ENCODE measurements around the gene RAB3B. TPM values are rescaled to one million over a fixed set of nuclear protein-coding genes. Genes with fewer than 3 reads are reported as not detected.

RAB3B gene, protein sequence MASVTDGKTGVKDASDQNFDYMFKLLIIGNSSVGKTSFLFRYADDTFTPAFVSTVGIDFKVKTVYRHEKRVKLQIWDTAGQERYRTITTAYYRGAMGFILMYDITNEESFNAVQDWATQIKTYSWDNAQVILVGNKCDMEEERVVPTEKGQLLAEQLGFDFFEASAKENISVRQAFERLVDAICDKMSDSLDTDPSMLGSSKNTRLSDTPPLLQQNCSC
- 8.3 and 85.0 TPM in 2 replicates for total RNA-seq

DNA sequence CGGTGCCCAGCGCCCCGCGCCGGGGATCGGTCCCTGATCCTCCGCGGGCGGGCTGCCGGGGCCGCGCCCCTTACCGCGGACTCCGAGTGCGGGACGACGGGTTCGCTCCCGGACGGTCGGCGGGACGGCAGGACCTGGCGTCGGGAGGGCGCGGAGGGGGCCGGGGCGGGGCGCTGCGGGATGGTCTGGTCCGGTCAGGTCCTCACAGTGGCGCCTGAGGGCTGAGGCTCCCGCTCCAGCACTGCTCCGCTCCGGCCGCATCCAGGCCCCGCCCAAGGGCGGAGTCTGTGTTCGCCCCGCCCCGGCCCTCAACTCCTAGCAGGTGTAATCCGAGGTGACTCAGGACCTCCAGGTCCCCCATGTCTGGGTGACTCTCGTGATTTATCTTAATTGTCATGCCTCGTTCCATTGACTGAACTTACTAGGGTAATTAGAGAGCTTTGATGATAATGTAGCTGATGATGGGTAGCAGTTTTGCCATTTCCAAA is at the start of gene RAB3B:
RAB3B (minus strand) TSS at position 223 of the 488 bp plus-strand sequence. CDS start 13,583 bp downstream, outside the sequence.

DNA sequence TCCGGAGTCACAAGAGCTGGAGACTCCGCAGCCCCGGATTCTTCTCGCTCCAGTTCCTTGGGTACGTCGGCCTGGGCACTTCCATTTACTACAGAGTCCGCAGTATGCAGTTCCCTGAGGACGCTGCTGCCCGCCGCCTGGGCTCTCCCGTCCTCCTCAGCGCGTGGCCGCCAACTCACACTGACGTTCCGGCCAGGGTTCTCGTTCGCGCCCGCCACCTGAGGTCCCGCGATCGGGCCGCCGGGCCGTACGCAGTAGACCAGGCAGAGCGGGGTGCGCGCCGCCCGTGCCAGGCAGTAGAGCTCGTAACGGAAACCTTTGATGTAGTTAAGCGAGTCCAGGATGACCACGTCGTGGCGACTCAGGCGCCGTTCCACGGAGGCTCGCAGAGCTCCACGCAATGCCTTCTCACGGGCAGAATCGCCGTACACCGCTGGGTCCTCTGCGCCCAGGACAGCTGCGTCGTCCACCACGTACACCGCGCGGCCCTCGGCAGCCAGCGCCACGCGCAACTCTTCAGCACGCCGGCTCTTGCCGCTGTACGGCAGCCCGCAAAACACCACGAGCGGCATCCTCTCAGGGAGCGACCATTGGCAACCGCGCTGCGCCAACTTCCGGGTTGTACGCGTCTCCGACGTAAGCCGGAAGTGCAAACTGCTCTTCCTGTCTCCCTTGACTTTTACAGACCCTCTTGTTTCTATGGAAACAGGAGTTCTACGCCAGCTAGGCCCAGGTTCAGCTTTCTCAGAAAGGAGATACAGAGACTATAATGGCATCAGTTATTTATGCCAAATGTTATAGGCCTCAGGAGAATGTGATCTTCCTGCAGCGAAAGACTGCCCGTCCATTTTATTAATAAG is 42.9 kb upstream of the RAB3B start, which contains the start of gene KTI12:
KTI12 (minus strand) TSS at position 621 of the 860 bp plus-strand sequence; CDS start at position 572, 49 bp downstream.

DNA sequence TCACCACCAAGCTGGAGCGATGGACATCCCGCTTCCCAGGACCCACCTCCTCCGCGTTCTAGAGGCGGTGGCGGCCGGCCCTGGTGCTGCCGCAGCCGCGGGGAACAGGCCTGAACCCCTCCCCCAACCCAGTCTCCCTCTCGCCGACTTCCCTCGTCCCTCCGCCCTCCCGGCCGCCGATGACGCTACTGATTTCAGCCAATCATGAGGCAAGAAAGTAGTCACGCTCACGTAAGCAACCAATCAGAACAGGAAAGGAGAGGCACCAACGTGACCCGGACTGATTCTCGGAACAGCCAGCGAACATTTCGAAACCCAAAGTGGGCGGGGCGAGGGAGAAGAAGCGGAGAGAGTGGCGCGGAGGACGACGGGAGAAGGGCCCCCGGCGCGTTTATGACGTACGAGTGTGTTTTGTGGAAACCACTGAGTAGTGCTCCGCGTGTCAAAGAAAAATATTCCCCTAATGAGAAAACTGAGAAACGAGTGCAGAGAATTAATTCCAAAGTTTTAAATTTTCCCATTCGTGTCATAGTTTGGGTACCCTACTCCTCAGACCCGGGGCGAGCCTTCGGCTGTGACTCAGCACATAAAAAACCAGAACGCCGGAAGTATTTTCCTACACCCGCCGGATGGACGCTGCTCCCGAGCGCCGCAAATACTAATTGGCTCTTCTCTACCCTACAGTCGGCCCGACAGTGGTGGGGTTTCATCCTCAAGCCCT is 111.7 kb downstream of the RAB3B start, which contains the start of gene NRDC:
NRDC (minus strand) TSS at position 112 of the 721 bp plus-strand sequence. CDS start 112 bp downstream, outside the sequence.

Small RNA genes lying within 50 kb of the gene (small RNA-seq; reads per million reads assigned to genes)
- gene RN7SL290P (ENCODE audit: low replicate concordance) (not detected), gene RNA5SP48 (ENCODE audit: low replicate concordance) (0.13 reads per million)

Other genes with a start within 250 kb of the RAB3B start
- 80.1 and 86.8 TPM in 2 replicates for gene NRDC, start 112.0 kb downstream of the RAB3B start, total RNA-seq
- 9.0 and 16.0 TPM in 2 replicates for gene KTI12, start 43.1 kb upstream of the RAB3B start, total RNA-seq
- gene TXNDC12, start 64.5 kb upstream of the RAB3B start, total RNA-seq, result 42.9 and 93.2 TPM in 2 replicates
- 57.3 and 93.2 TPM in 2 replicates for gene BTF3L4, start 65.6 kb upstream of the RAB3B start, total RNA-seq
- gene ZFYVE9, start 151.4 kb upstream of the RAB3B start, total RNA-seq, result 19.2 and 34.4 TPM in 2 replicates

Data from placental pericyte (primary cell).